GM18505 (cell line): Measurements from ENCODE around the gene PDZD2.
A peak's percentile ranks its signal among the peaks of the same experiment; 100 is the strongest.

ENCODE experiments used
- ATAC-seq: cut with Tn5 transposase; IDR thresholded peaks from one replicate; pipeline ENCODE4 v1.9.1; 2021; ENCODE audit not compliant: unreplicated experiment
- POLR2A ChIP-seq: IDR thresholded peaks from 4 replicates; pipeline ENCODE4 v1.6.1; 2011; ENCODE audit warnings: borderline replicate concordance; ENCODE audit not compliant: insufficient read depth, insufficient read length; ENCODE audit errors: extremely low read depth

PDZD2 gene

DNA sequence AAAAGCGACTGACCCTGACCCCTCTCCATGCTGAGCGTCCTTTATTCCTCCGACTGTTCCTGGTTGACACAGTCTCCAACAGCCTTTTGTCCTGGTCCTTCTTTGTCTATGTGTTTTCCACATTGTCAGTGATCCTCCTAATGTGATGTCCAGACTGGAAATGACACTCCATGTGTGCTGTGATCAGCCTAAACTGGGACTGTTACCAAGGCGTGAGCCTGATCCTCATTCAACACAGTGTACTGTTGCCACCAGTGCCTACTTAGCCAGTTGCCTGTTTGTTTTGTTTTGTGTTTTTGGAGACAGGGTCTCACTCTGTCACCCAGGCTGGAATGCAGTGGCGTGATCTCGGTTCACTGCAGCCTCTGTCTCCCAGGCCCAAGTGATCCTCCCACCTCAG lies 343.1 kb downstream of the PDZD2 start:
- ATAC-seq, result no peak
- no peak for TF ChIP-seq POLR2A

DNA sequence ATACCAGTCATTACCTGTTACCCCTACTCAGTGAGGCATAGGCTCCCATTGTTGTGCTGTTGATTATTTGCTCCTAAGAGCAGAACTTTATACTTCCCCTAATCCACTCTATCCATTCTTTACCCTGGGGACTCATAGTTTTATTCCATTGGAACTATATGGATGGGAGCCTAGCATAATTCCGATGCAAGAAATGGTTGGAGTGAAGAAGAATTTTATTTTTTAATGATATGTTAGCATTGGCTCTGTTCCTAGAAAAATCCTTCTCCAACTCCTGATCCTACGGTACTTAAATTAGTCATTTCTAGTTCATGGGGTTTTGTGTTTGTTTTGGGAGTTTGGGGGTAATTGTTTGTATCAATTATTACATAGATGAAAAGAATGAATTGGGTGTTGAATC lies 343.7 kb downstream of the PDZD2 start:
- no peak for ATAC-seq
- TF ChIP-seq POLR2A, result no peak

DNA sequence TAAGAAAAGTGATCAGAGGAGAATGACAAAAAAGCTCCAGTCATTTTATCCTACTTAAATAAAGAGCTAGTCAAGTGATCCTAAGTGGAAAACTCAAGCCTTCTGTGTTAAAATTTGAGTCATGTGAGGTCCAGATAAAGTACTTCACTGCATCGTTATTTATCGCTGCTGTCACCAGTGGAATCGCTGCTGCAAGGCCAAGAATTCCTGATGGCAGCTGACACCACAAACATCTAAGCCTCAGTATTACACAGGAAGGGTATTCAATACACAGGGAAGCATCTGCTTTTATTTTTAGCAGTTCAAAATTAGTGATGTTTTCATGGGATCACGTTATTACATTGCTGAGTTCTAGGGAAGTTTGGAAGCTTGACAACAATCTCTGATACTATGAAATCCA lies 344.9 kb downstream of the PDZD2 start:
- ATAC-seq, result no peak
- TF ChIP-seq POLR2A, result no peak

DNA sequence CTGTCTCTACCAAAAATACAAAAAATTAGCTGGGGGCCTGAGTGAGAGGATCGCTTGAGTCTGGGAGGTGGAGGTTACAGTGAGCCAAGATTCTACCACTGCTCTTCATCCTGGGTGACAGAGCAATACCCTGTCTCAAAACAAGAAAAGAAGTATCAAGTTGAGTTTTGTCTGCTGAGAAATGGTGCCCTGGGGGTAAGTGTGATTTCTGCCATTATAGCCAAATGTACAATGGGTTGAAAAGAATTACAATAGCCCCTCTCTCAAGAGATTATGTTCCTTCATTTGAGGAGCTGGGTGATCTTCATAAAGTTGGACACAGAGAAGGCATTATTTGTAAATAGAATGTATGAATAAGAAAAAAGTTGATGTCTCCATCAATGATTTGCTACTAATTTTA lies 345.8 kb downstream of the PDZD2 start:
- no peak for ATAC-seq
- TF ChIP-seq POLR2A, result no peak

DNA sequence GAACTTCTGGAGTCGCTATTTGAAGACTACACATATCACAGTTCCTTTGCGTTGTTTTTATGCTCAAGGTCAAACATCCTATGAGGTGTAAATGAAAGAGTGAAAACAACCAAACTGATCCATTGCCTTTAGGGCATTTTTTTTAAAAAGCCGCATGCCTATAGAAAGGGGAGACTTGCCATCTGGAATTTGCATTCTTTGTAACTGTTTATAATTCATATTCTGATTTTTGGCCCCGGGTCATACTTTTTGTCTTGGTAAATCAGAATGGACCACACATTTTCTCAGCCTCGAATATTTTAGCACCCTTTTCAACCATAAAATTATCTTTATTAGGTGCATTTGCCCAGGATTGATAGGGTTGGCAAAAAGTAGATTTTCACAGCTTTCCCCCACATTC lies 347.2 kb downstream of the PDZD2 start:
- ATAC-seq, result no peak
- TF ChIP-seq POLR2A, result no peak

DNA sequence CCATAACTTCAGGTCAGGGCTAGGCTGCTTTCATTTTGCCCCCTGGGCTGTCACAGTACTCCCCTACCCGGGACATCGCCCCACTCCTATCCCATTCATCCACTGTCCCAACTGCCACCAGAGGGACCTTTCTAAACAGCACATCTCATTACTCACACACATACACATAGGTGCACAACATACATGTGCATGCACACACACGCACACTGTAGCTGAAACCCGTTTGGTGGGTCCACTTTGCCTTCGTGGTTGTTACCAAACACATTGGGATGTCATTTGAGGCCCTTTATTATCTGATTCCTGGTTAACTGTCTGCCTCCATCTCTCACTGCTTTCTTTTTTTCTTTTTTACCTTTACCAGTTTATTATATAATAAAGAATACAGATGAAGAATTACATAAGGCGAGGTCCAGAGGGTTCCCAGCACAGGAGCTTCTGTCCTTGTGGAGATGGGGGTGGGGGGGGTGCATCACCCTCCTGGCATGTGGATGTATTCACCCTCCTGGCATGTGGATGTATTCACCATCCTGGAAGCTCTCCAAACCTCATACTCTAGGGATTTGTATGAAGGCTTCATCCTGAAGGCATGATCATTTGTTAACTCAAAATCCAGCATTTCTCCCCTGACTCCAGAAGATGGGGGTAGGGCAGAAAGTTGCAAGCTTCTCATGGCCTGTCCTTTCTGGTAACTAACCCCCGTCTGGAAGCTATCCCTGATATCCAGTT lies 349.2 kb downstream of the PDZD2 start:
- no peak for TF ChIP-seq POLR2A
- no peak for ATAC-seq

DNA sequence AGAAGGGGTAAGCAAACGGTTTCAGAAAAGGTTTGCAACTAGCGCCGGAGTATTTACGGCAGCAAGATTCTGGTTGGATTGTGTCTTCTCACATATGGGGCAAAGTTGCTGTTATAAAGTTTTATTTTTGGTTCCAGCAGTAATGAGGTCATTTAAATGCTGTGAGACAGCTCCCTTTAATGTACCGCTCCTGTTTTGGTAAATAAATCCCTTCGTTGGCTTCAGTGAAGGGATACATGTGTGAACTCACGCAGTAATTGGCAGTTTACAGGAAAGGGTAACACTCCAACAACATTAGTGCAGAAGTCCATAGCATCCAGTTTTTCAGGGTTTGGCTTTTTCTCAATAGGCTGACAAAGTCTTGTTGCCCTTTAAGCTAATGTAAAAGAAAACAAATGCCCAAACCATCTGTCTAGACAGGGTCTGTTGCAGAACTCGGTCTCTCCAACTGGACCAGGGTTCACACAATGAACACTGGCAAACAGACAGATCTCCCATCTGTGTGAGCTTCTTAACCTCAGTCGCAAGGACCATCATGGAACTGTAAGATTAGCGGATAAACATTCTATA lies 351.2 kb downstream of the PDZD2 start:
- TF ChIP-seq POLR2A, result no peak
- no peak for ATAC-seq

DNA sequence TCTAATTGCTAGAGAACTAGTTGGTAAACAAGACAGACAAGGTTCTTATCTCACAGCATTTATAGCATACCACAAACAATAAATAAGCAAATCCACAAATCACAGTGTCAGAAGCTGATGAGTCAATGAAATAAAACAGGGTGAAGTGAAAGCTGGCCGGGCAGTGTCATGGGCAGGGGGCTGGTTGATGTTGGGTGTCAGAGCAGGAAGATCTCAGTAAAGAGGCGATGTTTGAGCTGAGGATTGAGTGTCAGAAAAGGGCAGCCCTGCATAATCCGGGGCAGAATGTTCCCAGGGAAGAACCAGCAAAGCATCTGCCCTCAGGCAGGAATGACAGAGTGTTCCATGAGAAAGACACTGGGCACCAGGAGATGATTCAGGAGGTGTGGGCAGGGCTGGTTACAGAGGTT lies 351.8 kb downstream of the PDZD2 start:
- TF ChIP-seq POLR2A, result no peak
- no peak for ATAC-seq

DNA sequence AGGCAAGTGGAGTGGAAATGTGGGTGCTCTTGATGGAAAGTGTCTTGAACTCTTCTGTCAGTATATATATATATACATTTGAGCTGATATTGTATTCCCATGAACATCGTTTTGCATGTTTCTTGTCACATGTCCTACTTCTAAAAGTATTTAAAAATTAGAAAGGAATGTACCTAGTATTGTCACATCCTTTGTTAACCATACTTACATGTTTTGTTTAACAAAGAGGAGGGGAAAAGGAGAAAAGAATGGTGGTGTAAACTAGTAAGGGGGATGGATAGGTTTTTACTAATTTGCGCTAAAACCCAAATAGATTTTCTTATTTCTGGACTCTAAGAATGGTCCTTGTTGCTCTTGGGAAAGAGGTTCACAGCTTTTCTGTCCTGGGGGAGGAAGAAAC lies 353.4 kb downstream of the PDZD2 start:
- TF ChIP-seq POLR2A, result no peak

DNA sequence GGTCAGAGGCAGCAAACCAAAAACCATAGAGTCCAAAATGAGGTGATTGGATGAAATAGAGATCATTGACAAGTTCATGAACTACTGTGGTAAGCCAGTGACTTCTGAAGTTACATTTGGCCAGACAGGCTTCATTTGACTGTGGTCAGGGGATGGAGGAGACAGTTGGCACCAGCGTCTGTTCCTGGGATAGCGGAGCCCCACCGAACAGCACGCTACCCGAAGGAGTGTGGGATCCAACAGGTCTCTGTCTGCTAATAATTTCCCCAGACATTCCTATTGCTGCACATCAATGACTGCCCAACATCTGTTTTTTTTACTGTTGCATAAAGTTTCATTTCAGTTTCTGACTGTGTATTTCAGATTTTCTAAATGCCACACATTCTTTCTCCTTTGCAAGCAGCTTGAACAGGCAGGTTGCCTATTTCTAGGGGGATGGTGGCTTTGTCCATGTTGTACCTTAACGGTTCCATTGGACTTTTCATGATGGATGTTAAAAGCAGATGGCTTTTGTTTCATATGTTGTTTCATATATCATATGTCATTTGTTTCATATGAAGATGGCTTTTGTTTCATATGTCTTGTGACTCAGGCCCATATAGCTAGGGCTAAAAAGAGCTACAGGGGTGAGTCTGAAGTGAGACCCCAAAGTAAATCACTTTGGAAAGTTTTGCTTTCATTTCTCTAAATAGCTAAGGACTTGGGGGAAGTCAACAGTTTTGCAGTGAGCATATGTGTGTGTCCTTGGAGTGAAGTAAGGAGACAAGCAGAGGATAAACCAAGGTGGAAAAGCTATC lies 354.4 kb downstream of the PDZD2 start:
- no peak for ATAC-seq
- TF ChIP-seq POLR2A, result no peak

More for the DNA sequence above, 353.4 kb downstream of the PDZD2 start:
- ATAC-seq, result no peak

DNA sequence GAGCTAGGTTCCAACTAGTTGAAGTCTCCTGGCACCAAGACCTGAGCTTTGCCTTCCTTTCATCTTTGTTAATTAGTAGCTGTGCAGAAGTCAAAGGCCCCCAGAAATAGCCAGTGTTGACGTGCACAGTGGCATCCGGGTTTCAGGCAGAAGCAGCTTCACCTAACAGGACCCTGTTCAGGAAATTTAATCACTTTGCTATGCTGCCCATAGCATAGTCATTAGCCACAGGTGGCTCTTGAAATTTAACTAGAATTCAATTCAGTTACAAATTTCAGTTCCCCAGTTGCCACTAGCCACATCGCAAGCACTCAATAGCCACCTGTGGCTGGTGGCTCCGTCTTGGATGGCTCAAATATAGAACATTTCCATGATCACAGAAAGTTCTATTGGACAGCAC lies 356.1 kb downstream of the PDZD2 start:
- ATAC-seq, result peak; percentile 46
- TF ChIP-seq POLR2A, result no peak

DNA sequence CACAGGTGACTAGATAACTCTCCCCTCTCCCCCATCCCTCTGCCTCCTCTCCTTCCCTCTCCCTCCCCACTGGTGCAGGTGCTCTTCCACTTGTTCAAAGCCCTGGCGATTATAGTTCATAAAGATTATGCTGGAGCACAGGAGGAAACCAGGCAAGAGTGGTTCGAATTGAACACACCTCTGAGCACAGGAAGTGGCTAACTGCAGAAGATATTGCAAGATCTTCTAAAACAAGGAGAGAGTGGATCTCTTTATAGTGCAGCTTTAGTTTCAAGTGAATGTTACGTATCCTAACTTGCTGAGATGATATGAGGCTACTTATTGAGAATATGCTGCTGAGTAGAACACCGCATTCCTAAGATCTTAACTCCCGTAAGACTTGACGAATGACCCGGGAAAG lies 356.8 kb downstream of the PDZD2 start:
- no peak for ATAC-seq
- no peak for TF ChIP-seq POLR2A

DNA sequence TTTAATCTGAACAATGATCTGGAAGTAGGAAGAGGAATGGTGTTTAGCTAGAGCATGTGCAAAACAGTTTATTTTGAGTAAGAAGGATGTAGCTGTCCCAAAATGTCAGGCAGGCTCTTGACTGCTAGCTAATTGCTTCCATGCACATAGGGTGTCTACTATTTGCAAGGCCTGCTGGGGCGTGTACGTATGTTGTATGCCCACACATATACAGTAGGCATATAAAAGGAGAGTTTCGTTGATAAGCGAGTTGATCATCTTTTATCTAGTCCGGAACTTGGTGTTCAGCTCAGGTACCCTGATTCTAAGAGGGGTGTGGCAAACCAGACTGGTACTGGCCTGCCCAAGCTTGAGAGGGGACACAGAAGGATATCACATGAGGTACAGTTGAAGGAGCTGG lies 358.0 kb downstream of the PDZD2 start:
- no peak for ATAC-seq
- TF ChIP-seq POLR2A, result no peak

DNA sequence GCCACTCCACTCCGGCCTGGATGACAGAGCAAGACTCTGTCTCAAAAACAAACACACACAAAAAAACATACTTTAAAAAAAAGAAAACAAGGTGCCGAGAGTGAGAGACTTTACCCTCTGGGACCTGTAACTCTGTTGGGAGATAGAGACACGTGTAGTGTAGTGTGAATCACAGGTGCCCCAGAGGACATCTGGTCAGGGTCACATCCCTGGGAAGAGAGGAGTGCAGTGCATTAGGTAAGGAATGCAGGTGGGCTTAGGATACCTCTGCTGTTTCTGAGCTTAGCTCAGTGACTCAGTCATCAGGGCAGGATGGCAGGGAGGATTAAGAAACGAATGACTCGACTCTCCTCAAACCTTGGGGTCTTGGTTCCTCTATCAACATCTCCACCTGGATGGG lies 360.5 kb downstream of the PDZD2 start:
- ATAC-seq, result no peak
- TF ChIP-seq POLR2A, result no peak
